Measurements from ENCODE around the gene CCDC138.

Gene CCDC138

DNA sequence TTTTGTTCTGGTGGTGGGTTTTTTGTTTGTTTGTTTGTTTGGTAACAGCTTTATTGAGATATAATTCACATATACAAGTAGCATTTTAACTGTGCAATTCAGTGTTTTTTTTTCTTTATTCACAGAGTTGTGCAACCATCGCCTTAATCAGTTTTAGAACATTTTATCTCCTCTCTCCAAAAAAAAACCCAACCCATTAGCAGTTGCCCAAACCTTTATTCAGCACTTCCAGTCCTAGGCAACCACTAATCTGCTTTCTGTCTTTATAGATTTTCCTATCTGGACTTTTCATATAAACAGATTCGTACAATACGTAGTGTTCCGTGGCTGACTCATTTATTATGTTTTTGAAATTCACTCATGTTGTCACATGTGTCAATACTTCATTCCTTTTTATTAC, 38.7 kb downstream of the CCDC138 start:
- DNase-seq (ENCODE audit: low read depth in 2 of 2), result no peak

DNA sequence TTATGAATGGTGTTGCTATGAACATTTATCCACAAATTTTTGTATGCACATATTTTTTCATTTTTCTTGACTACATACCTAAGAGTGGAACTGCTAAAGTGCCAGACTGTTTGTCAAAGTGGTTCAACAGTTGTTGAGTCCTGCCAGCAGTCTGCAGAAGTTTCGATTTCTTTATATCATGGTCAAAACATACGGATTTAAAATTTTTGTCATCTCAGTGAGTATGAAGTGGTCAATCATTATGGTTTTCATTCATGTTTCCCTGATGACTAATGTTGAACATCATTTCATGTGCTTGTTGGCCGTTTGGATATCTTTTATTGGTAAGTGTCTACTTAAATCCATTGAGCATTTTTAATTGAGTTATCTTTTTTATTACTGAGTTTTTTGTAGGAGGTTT, 39.2 kb downstream of the CCDC138 start:
- DNase-seq (ENCODE audit: low read depth in 2 of 2), result no peak

DNA sequence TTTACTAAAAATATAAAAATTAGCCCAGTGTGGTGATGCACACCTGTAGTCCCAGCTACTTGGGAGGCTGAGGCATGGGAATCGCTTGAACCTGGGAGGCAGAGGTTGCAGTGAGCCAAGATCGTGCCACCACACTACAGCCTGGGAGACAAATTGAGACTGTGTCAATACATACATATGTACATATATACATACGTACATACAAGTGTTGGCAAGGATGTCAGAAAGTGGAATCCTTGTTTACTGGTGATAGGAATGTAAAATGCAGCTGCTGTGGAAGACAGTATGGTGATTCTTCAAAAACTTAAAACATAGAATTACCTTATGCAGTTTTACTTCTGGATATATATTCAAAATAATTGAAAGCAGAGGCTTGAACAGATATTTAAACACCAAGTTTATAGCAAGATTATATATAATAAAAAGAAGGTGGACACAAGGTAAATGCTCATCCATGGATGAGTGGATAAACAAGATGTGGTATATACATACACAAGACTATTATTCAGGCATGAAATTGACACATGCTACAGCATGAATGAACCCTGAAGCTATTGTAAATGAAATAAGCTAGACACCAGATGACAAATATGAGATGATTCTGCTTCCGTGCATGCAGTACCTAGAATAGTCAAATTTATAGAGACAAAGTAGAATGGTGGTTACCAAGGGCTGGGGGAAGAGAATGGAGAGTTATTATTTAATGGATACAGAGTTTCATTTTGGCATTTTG, 43.2 kb downstream of the CCDC138 start:
- DNase-seq (ENCODE audit: low read depth in 2 of 2), result no peak

DNA sequence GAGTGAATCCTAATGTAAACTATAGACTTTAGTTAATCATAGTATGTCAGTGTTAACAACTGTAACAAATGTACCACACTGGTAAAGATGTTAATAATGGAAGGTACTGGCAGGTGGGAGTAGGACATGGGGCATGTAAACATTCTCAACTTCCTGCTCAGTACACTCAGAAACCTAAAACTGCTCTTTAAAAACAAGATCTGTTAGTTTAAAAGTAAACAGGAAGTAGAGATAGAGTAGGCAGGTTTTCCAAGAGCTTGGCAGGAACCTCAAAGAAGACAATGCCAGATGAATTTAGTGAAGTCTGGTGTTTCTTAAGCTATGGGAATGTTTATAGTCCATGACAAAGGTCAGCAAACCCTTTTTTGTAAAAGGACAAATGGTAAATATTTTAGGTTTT, 46.6 kb downstream of the CCDC138 start:
- DNase-seq (ENCODE audit: low read depth in 2 of 2), result no peak

DNA sequence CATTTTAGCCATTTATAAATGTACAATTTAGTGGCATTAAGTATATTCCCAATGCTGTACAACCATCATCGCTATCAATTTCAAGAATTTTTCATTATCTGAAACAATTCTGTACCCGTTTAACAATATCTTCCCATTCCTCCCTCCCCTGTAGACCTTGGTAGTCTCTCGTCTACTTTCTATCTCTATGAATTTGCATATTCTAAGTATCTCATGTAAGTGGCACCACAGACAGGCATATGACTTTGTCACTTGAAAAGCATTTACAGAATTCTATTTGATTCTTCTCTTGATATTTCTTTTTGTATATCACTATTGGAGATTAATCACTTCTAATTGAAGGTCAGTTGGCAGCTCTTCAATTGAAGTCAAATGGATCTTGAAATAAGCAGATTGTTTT, 48.0 kb downstream of the CCDC138 start:
- no peak for DNase-seq (ENCODE audit: low read depth in 2 of 2)

DNA sequence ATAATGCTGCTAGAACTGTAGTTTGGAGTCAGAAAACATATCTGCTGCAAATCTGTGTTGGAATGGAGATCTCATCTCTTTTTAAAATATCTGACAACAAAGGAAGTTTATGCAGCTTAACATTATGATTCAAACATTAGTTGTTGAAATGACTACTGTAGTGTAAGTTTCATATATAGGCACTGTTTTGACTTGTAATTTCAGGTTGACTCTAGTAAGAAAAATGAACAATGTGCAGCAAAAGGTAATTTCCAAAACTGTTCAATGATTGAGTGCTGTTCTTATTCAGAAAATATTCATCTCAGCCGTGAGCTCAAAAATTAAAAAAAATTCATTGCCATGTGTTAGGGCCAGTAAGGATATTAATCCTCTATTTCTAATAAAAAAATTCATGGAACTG, 48.5 kb downstream of the CCDC138 start:
- DNase-seq (ENCODE audit: low read depth in 2 of 2), result no peak

DNA sequence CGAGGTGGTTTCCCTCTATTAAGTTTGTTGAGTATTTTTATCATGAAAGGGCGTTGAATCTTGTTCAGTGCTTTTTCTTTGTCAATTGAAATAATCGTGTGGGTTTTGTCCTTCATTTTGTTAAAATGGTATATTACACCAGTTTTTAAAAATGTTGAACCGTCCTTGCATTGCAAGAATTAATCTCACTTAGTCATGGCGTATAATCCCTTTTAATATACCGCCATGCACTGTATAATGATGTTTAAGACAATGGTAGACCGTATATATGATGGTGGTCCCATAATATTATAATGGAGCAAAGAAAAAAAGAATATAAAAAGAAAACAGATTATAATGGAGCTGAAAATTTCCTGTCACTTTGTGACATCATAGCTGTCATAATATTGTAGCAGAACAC, 50.6 kb downstream of the CCDC138 start:
- no peak for DNase-seq (ENCODE audit: low read depth in 2 of 2)

DNA sequence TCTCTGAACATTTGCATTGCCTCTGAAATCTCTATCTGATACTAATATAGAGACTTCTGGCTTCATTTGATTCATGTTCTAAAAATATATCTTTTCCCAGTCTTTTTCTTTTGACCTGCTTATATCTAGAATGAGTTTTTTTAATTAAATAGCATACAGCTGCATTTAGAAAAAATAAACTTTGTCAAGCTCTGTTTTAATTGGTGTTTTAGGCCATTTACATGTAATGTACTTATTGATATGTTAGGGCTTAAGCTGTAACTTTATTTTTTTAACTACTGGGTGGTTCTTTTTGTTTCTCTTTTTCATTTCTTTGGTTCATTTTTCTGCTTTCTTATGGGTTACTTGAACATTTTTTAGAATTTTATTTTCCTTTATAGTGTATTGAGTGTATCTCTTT, 54.9 kb downstream of the CCDC138 start:
- no peak for DNase-seq (ENCODE audit: low read depth in 2 of 2)

DNA sequence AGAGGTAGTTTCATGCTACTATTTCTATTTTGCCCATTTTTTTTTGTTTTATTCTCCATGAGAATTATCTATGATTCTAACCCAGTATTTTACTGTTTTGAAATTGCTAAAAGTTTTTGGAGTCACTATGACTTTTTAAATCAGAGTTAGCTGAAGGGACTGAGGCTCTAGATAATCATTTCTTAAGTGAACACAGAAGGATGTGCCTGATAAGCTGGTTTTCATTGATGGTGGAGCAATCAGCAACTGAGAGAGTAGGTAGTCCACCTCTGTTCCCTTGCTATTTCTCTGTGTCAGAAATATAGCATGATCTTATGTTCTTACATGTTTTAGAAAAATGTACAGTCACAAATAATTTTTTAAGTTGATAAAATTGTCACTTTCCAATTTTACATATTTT, 59.4 kb downstream of the CCDC138 start:
- DNase-seq (ENCODE audit: low read depth in 2 of 2), result no peak

DNA sequence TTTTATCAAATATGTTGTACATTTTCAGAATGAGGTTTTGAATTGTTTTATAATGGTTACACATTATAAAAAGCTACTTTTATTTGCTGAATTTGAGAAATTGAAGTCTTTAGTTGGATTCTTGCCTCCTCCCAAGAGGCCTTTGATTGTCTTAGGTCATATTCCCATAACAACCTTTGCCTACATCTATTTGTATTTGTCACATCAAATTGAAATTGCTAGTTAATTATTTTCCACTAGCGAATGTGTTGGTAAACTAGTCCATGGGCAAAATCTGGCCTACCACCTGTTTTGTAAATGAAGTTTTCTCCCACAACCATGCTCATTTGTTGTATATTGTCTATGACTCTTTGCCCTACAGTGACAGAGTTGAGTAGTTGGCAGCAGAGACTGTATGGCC, 60.4 kb downstream of the CCDC138 start:
- DNase-seq (ENCODE audit: low read depth in 2 of 2), result no peak

DNA sequence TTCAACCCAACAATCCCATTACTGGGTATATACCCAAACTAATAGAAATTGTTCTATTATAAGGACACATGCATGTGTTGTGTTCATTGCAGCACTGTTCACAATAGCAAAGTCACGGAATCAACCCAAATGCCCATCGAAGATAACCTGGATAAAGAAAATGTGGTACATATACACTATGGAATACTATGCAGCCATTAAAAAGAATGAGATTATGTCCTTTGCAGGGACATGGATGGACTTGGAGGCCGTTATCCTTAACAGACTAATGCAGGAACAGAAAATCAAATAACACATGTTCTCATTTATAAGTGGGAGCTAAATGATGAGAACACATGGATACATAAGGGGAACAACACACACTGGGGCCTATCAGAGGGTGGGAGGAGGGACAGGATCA, 65.8 kb downstream of the CCDC138 start:
- no peak for DNase-seq (ENCODE audit: low read depth in 2 of 2)

DNA sequence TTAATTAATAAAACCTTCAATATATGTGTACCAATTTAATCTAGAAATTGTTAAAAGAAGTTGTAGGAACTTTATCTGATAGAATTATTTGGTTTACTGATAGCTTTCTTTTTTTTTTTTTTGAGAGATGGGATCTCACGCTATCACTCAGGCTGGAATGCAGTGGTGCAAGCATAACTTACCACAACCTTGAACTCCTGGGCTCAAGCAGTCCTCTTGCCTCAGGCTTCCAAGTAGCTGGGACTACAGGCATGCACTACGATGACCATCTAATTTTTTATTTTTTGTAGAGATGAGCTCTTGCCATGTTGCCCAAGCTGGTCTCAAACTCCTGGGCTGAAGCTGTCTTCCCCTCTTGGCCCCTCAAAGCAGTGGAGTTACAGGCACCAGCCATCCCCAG, 66.8 kb downstream of the CCDC138 start:
- no peak for DNase-seq (ENCODE audit: low read depth in 2 of 2)

DNA sequence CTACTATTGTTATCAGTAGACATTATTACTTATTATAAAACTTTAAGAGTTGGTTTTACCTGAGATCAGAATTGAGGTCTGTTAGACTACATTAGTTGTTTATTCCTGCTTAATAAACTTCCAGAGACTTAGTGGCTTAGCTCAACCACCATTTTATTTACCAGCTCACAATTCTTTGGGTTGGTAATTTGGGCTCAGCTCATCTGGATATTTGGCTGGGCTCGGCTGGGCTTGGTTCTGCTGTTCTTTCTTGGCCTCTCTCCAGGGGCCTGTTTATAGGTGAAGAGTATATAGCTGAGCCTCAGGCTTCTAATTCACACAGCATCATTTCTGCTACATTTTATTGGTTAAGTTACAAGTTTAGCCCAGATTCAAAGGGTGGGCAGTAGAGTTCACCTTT, 67.9 kb downstream of the CCDC138 start:
- DNase-seq (ENCODE audit: low read depth in 2 of 2), result no peak

DNA sequence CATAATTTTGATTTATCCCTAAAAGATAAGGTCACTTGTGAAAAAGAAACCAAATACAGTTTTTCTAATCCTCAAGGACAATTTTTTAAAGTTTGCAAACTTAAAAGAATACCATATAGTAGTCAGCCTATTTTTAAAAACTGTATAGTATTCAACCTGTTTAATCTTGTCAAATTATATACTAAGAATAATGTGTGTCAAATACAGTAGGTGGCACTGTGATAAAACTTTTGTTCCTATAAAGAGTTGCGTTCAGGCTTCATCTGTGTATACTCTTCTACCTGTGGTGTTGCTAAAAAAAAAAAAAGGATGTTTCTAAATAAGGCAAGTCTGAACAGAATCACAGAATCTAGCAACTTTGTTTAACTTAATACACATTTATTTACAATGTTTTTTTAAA, 68.6 kb downstream of the CCDC138 start:
- DNase-seq (ENCODE audit: low read depth in 2 of 2), result no peak

DNA sequence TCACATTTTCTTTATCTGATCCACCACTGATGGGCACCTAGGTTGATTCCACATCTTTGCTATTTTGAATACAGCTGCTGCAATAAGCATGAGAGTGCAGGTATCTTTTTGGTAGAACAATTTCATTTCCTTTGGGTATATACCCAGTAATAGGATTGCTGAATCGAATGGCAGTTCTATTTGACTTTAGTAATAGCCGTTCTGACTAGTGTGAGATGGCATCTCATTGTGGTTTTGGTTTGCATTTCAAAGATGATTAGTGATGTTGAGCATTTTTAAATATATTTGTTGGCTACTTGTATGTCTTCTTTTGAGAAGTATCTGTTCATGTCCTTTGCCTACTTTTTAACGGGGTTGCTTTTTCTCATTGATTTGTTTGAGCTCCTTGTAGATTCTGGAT, 72.3 kb downstream of the CCDC138 start:
- no peak for DNase-seq (ENCODE audit: low read depth in 2 of 2)

DNA sequence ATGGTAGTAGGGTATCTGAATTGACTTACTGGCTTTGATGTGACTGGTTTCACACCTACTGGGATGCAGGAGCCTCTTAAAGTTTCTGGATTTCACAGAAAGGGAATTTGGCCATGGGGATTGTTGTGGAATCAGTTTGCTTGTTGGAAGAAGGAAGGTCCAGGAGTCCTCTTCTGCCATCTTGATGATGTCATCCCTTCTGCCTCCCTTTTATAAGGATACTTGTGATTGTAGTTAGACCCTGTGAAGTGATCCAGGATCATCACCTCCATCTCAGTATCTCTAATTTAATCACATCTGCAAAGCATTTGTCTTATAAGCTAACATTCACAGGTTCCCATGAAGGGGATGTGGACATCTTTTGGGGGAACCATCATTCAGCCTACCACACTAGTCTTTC, 79.5 kb downstream of the CCDC138 start:
- no peak for DNase-seq (ENCODE audit: low read depth in 2 of 2)

DNA sequence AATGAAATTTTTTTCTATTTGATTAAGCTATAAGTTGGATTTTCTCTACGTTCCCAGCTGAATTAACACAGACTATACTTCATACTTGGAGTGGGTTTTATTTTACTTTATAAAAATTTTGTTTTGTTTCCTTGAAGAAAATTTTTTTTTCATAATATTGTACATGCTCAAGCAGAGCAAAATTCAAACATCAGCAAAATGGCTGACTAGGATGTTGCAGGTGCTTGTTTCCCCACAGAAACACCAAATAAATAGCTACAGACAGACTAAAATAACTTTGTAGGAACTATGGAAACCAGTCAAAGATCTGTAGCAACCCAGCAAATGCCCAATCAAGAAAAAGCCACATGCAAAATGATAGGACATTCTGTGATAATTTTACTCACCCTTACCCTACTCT, 82.3 kb downstream of the CCDC138 start:
- DNase-seq (ENCODE audit: low read depth in 2 of 2), result no peak

DNA sequence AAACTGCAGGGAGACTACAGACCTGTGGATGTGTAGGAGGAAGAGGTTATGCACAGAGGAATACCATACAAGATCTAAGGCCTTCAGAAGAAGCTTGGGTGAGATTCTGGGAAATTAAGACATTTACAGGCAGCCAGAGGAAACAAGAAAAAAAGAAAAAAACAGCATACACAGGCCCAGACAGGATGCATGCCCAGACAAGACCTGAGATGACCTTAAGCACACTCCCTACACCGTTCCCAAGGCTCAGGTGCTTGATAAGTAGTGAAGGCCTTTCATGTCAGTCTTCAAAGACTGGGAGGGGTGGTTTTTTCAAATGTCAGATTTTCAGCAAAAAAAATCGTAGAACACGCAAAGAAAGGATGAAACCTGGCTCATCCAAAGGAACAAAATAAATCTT, 83.0 kb downstream of the CCDC138 start:
- DNase-seq (ENCODE audit: low read depth in 2 of 2), result no peak

DNA sequence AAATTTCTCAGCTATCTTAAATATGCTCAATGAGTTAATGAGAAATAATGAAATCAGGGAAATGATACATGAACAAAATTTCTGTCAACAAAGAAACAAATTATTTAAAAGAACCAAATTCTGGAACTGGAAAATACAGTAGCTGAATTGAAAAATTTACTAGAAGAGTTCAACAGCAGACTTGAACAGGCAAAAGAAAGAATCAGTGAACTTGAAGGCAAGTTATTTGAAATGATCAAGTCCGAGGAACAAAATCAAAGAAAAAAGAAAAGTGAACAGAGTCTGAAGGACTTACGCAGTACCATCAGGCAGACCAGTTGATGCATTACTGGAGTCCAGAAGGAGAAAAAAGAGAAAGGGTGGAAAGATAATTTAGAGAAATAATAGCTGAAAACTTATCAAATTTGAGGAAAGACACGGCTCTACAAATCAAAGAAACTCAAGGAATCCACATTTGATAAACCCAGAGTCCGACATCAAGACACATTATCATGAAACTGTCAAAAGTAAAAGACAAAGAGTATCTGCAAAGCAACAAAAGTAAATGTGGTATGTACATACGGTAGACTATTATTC, 83.6 kb downstream of the CCDC138 start:
- DNase-seq (ENCODE audit: low read depth in 2 of 2), result no peak

DNA sequence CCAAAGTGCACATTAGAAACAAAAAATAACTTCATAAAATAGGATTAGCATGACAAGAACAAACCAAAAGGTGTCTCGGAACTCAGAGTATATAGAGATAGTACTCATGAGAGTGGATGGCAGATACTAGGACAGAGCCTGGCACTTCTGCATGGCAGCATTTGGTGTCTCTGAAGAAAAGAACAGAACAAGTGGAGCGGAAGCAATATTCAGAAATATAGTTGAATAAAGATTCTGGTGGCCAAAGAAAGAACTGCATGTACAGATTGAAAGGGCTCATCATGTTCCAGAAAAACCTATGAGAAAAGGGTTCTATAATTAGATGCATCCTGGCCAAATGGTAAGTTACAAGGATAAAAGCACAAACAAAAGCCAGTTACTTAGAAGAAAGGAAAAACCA, 90.9 kb downstream of the CCDC138 start:
- DNase-seq (ENCODE audit: low read depth in 2 of 2), result no peak

DNA sequence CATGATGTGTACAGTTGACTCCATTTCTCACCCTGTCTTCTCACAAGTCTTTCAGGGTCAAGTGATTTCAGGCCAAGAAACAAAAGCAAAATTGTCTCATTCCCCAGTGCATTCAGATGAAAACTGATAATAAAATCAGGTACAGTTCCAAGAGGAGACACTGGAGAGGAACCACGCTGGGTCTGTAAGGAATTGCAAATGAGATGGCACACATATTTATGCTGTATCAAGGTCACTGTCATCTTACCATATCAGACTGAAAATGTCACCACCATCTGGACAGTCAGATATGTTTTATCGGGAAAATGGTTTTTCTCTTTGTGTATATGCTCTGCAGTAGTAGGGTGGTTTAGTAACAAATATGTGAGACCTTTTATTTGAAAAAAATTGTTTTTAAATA, 91.7 kb downstream of the CCDC138 start:
- DNase-seq (ENCODE audit: low read depth in 2 of 2), result no peak

DNA sequence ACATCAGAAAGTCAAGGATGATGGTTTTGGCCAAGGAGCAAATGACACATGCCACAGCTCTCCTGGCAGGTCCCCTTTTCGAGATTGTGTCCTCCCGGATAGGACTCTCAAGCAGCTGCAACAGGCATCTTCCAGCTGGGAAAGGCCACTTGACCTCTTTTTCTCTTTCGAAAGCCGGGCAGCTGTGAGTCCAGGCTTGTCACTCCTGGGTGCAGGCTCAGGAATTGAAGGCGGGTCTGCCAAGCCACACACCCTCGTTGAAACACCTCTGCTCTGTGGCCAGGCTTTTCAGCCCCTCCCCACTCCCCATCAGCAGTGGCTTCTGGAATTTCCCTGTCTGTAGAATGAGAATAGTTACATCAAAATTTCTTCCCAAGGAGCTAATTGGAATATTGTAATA, 98.0 kb downstream of the CCDC138 start:
- no peak for DNase-seq (ENCODE audit: low read depth in 2 of 2)

DNA sequence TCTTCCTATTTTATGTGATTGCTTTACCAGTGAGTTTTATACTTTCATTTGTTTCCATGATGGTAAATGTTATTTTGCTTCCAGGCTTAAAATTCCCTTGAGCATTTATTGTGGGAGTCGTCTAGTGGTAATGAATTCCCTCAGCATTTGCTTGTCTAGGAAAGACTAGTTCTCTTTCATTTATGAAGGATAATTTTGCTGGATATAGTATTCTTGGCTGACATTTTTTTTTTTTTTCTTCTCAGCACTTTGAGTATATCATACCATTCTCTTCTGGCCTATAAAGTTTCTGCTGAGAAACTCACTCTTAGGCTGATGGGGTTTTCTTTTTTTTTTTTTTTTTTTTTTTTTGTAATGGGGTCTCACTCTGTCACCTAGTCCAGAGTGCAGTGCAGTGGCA, 103.3 kb downstream of the CCDC138 start:
- DNase-seq (ENCODE audit: low read depth in 2 of 2), result no peak

DNA sequence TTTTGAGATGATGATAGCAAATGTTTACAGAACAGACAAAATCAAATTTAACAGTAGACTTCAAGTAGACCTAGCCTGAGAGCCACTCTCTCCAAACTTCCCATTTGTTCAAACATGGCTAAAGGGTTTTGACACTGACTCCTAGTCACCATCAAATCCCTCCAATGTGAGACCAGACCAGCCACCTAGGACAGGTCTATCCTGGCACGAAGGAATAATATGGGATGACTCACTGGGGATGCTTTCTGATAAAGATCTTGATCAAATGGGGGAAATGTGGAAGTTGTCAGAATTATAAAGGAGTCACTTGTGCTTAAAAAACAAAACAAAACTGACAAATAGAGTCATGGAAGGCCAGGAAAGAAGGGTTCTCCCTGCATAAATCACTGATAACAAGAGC, 106.7 kb downstream of the CCDC138 start:
- no peak for DNase-seq (ENCODE audit: low read depth in 2 of 2)

Measured in stimulated activated CD8-positive, alpha-beta memory T cell treated with anti-CD3 and anti-CD28 coated beads, Interleukin-7, amount 100 ng/mL, for 1 hour (primary cell).